HepG2 (cell line): ENCODE data around the gene TFDP1. TPM values are rescaled to one million over a fixed set of nuclear protein-coding genes. Genes with fewer than 3 reads are reported as not detected.

Experiments used
- ATAC-seq: fragments of 200-7000 bp; cut with Tn5 transposase; 3 replicates; pipeline ENCODE4 v1.9.1; 2020; ENCODE audit warnings: mild to moderate bottlenecking, moderate library complexity
- BruUV-seq: library from RNA; stranded (reverse); fragments of 400-500 nt; replicated peaks from 2 replicates; lab custom pipeline; 2021; lab: Mats Ljungman, UMichigan
- CTCF ChIA-PET: fragments of 300-600 bp; formaldehyde crosslinking; extraction: SDS; loops from one replicate; lab custom pipeline; 2021; ENCODE audit warnings: low total read pairs, inconsistent platforms, low intra/inter-chr PET ratio; lab: Yijun Ruan, JAX
- POLR2A ChIA-PET: fragments of 350-600 bp; sonication (Branson Sonifier 250); formaldehyde crosslinking; loops from one replicate; lab custom pipeline; 2020; ENCODE audit warnings: antibody characterized with exemption, inconsistent platforms; lab: Yijun Ruan, JAX
- DNase-seq: peaks from one replicate; pipeline ENCODE4 v3.0.0-alpha.2; 2015; ENCODE audit warnings: low spot score
- FAIRE-seq: peaks from 3 replicates; lab custom pipeline; 2011; peaks lifted over from hg19 to GRCh38; lab: Jason Lieb, UNC
- H2AFZ ChIP-seq: one replicate; pipeline ENCODE4 v1.6.1; 2011; ENCODE audit warnings: low read length, inconsistent platforms
- H3K27ac ChIP-seq: fragments of 300-600 bp; 3 replicates; pipeline ENCODE4 v1.8.0; 2011; ENCODE audit warnings: mixed run types, mild to moderate bottlenecking, mixed read lengths, low read length, inconsistent platforms; ENCODE audit not compliant: insufficient read depth; ENCODE audit errors: extremely low read length
- H3K27me3 ChIP-seq, 2 experiments: fragments of 200-600 bp in 1 of 2; 2 replicates in 1 of 2; 3 replicates in 1 of 2; pipeline versions ENCODE4 v1.6.0 to v1.8.0; 2011; ENCODE audit warnings: low read length in 2 of 2, mild to moderate bottlenecking in 2 of 2, moderate library complexity in 2 of 2, inconsistent platforms in 1 of 2; ENCODE audit not compliant: insufficient read depth in 2 of 2, control insufficient read depth in 1 of 2
- H3K36me3 ChIP-seq, 2 experiments: fragments of 200-600 bp in 1 of 2; replicated peaks in 1 of 2; 2 replicates in 1 of 2; 3 replicates in 1 of 2; pipeline versions ENCODE4 v1.5.1 to v1.8.0; 2011; ENCODE audit warnings: low read length in 2 of 2, inconsistent platforms in 1 of 2; ENCODE audit not compliant: insufficient read depth in 2 of 2, control insufficient read depth in 1 of 2
- H3K4me1 ChIP-seq: 2 replicates; pipeline ENCODE4 v1.5.1; 2012; ENCODE audit warnings: low read length, inconsistent platforms; ENCODE audit not compliant: insufficient read depth
- H3K4me2 ChIP-seq: 2 replicates; pipeline ENCODE4 v1.6.0; 2011; ENCODE audit warnings: low read depth, low read length, inconsistent platforms
- H3K4me3 ChIP-seq, 3 experiments: fragments of 200-600 bp in 1 of 3; sonication (generic), shearing (Covaris generic) in 1 of 3; replicated peaks in 1 of 3; 2 replicates each; pipeline ENCODE4 v1.5.1; 2011 to 2016; ENCODE audit warnings: low read length in 3 of 3, inconsistent platforms in 2 of 3, low read depth in 2 of 3, mild to moderate bottlenecking in 2 of 3, control low read depth in 1 of 3, mixed read lengths in 1 of 3; ENCODE audit not compliant: insufficient read depth in 1 of 3
- H3K79me2 ChIP-seq: one replicate; pipeline ENCODE4 v1.6.1; 2011; ENCODE audit warnings: low read length, inconsistent platforms; ENCODE audit not compliant: insufficient read depth
- H3K9ac ChIP-seq: 2 replicates; pipeline ENCODE4 v1.6.0; 2011; ENCODE audit warnings: mild to moderate bottlenecking, low read depth, low read length, inconsistent platforms; ENCODE audit not compliant: insufficient read depth
- H3K9me3 ChIP-seq: 2 replicates; pipeline ENCODE4 v1.5.1; 2012; ENCODE audit warnings: mild to moderate bottlenecking, low read length
- H4K20me1 ChIP-seq: 2 replicates; pipeline ENCODE4 v1.6.0; 2011; ENCODE audit warnings: inconsistent platforms, mild to moderate bottlenecking, low read length, moderate library complexity; ENCODE audit not compliant: insufficient read depth
- HNF4G ChIP-seq, 2 experiments: sonication (generic) in 1 of 2; formaldehyde crosslinking in 1 of 2; IDR thresholded peaks; 2 replicates each; pipeline versions ENCODE4 v1.4.0 to v1.6.1; 2011 to 2020; ENCODE audit warnings: borderline replicate concordance in 2 of 2, low read depth in 2 of 2, mild to moderate bottlenecking in 2 of 2, low read length in 1 of 2, missing genetic modification reagents in 1 of 2, moderate library complexity in 1 of 2
- MTA1 ChIP-seq: sonication (generic); formaldehyde crosslinking; IDR thresholded peaks from 2 replicates; pipeline ENCODE4 v1.4.0; 2020; ENCODE audit warnings: missing genetic modification reagents, mild to moderate bottlenecking, borderline replicate concordance
- MXD4 ChIP-seq: IDR thresholded peaks from 2 replicates; pipeline ENCODE4 v1.6.1; 2016; ENCODE audit warnings: mild to moderate bottlenecking, missing biosample characterization, missing genetic modification reagents
- NCOR1 ChIP-seq: fragments of 200-600 bp; sonication (generic); IDR thresholded peaks from 2 replicates; pipeline ENCODE4 v1.7.0; 2017; ENCODE audit warnings: antibody characterized with exemption, low read length, borderline replicate concordance
- REL ChIP-seq: sonication (generic); formaldehyde crosslinking; conservative IDR thresholded peaks from 2 replicates; pipeline ENCODE4 v1.8.0; 2022; ENCODE audit warnings: mild to moderate bottlenecking, missing genetic modification reagents, moderate library complexity
- ZBTB33 ChIP-seq: sonication (generic); formaldehyde crosslinking; IDR thresholded peaks from 2 replicates; pipeline ENCODE4 v1.4.0; 2020; ENCODE audit warnings: missing genetic modification reagents
- ZBTB43 ChIP-seq: sonication (generic); formaldehyde crosslinking; conservative IDR thresholded peaks from 2 replicates; pipeline ENCODE4 v1.4.0; 2020; ENCODE audit warnings: missing genetic modification reagents
- ZNF276 ChIP-seq: sonication (generic); formaldehyde crosslinking; IDR thresholded peaks from 2 replicates; pipeline ENCODE4 v1.4.0; 2020; ENCODE audit warnings: mild to moderate bottlenecking, low read depth, missing genetic modification reagents
- ZNF569 ChIP-seq: sonication (generic); formaldehyde crosslinking; IDR thresholded peaks from 2 replicates; pipeline ENCODE4 v1.5.0; 2020; ENCODE audit warnings: mild to moderate bottlenecking, missing genetic modification reagents, moderate library complexity, borderline replicate concordance
- WGBS: methylation state at CpG from one replicate; pipeline ENCODE4 v1.1.6; 2017; ENCODE audit warnings: low lambda C conversion rate; 5-methylcytosine and 5-hydroxymethylcytosine counted together
- in situ Hi-C: cut with HindIII; loops from 2 replicates; pipeline ENCODE4 v1.10.0; 2017; ENCODE audit warnings: low pct_unique_long_range_greater_than_20kb; ENCODE audit not compliant: extremely low pct_ligation_motif_present
- intact Hi-C: fragments of 100-400 bp; cut with micrococcal nuclease; formaldehyde crosslinking; loops from one replicate; pipeline ENCODE4 v1.10.0; 2022; ENCODE audit not compliant: unreplicated experiment
- polyA plus RNA-seq, 8 experiments: library from polyadenylated mRNA; depleted of rRNA in 3 of 8; stranded (reverse) in 7 of 8; unstranded in 1 of 8; fragments of >200 nt; fragmentation: Illumina TruSeq in 4 of 8; extraction: Trizol in 4 of 8; gene quantifications; 2 replicates each; pipeline versions ENCODE4 v1.2.1 to v1.2.3, GENCODE V29; 2011 to 2016; ENCODE audit warnings: low read depth in 4 of 8, missing spikeins in 1 of 8, mixed read lengths in 1 of 8; ENCODE audit not compliant: insufficient read depth in 1 of 8
- total RNA-seq, 5 experiments: library from RNA; depleted of rRNA; stranded (reverse); fragments of >200 nt; fragmentation: Illumina TruSeq; extraction: Trizol; gene quantifications; 2 replicates each; pipeline ENCODE4 v1.2.3, GENCODE V29; 2016; ENCODE audit warnings: low read depth in 1 of 5

TFDP1 gene
- total and polyA plus RNA-seq, 2 of the 13 experiments (the other 11 are each of a cell fraction or from before 2014, with no cell fraction given) = 38.0 to 84.2 TPM

GRCh38 chr13:113649212-113649611 lies 64.7 kb downstream of the TFDP1 start:
- Histone ChIP-seq H3K4me2 (no peak overlapping the region), H3K79me2 (no peaks in the 10 kb centered on the region), H3K9ac (no peak overlapping the region), H3K36me3 (no peaks in the 10 kb centered on the region), H3K27ac (no peak overlapping the region), H3K4me3 (no peak overlapping the region), H2AFZ (no peak overlapping the region), H3K27me3 (no peaks in the 10 kb centered on the region), H3K4me1 (no peaks in the 10 kb centered on the region), H3K9me3 (no peaks in the 10 kb centered on the region), H4K20me1 (no peaks in the 10 kb centered on the region)
- CTCF ChIA-PET = no interaction called here
- no peak for DNase-seq
- FAIRE-seq = no peak
- intact Hi-C loops (no loop called here), in situ Hi-C loops (no loop called here)
- no peak for ATAC-seq
- TF ChIP-seq ZBTB43 (CRISPR knock-in tag) (no peak), NCOR1 (no peak), HNF4G (IDR thresholded peaks at IDR 0.05; ENCODE audit: borderline replicate concordance, low read depth, low read length) (no peak), HNF4G (CRISPR knock-in tag; IDR thresholded peaks at IDR 0.05; ENCODE audit: borderline replicate concordance, low read depth) (no peak), MXD4 (CRISPR knock-in tag) (no peak), ZBTB33 (peak; percentile 96), ZNF276 (CRISPR knock-in tag) (no peak), MTA1 (CRISPR knock-in tag) (no peak), ZNF569 (CRISPR knock-in tag) (no peak), REL (CRISPR knock-in tag) (no peak)
- POLR2A ChIA-PET = no interaction called here
- no TSS peak for BruUV-seq
- WGBS = 80% methylated on average over 17 of the region's 17 CpGs
